WTC11 (cell line): ENCODE results near the gene NPC2. TPM values are rescaled to one million over a fixed set of nuclear protein-coding genes. Genes with fewer than 3 reads are reported as not detected.

ENCODE experiments used
- ATAC-seq: fragments of 200-7000 bp; cut with Tn5 transposase; 2 replicates; pipeline ENCODE4 v1.10.0; 2021; ENCODE audit warnings: mild to moderate bottlenecking, moderate library complexity
- CTCF ChIA-PET: fragments of 300-600 bp; sonication (Branson Sonifier 250); formaldehyde crosslinking; loops from one replicate; lab custom pipeline; 2021; ENCODE audit warnings: antibody characterized with exemption; lab: Charles Lee
- POLR2A ChIA-PET: fragments of 350-600 bp; sonication (Branson Sonifier 250); formaldehyde crosslinking; loops from one replicate; lab custom pipeline; 2021; ENCODE audit warnings: antibody characterized with exemption; lab: Charles Lee
- DNase-seq: peaks from one replicate; pipeline ENCODE4 v3.0.0; 2021; ENCODE audit warnings: low spot score
- H3K27ac Mint-ChIP-seq: 2 replicates; pipeline ENCODE4 v1.8.0; 2021; ENCODE audit warnings: mixed read lengths
- H3K27me3 Mint-ChIP-seq: 2 replicates; pipeline ENCODE4 v1.8.0; 2021; ENCODE audit warnings: low read depth, mild to moderate bottlenecking, moderate library complexity, mixed read lengths
- H3K36me3 Mint-ChIP-seq: 2 replicates; pipeline ENCODE4 v1.8.0; 2021; ENCODE audit warnings: mixed read lengths
- H3K4me1 Mint-ChIP-seq: 2 replicates; pipeline ENCODE4 v1.8.0; 2022; ENCODE audit warnings: mixed read lengths
- H3K4me3 Mint-ChIP-seq: 2 replicates; pipeline ENCODE4 v1.8.0; 2021; ENCODE audit warnings: mild to moderate bottlenecking, moderate library complexity, mixed read lengths
- H3K9me3 Mint-ChIP-seq: 2 replicates; pipeline ENCODE4 v1.8.0; 2021; ENCODE audit warnings: mixed read lengths
- GABPB1 ChIP-seq: sonication (generic); formaldehyde crosslinking; IDR thresholded peaks from 2 replicates; pipeline ENCODE4 v1.8.1; 2023; ENCODE audit warnings: mild to moderate bottlenecking, missing genetic modification reagents
- HMGXB4 ChIP-seq: sonication (generic); formaldehyde crosslinking; IDR thresholded peaks from 2 replicates; pipeline ENCODE4 v1.8.1; 2023; ENCODE audit warnings: mild to moderate bottlenecking, moderate library complexity, missing genetic modification reagents
- JUN ChIP-seq: sonication (generic); formaldehyde crosslinking; IDR thresholded peaks from 2 replicates; pipeline ENCODE4 v1.8.0; 2023; ENCODE audit warnings: mild to moderate bottlenecking, missing genetic modification reagents
- MXD4 ChIP-seq: fragments of 250-450 bp; sonication (Bioruptor Pico); IDR thresholded peaks from 2 replicates; pipeline ENCODE4 v1.8.0; 2021; ENCODE audit warnings: mild to moderate bottlenecking, moderate library complexity, borderline replicate concordance
- NFATC4 ChIP-seq: fragments of 250-450 bp; sonication (Bioruptor Pico); IDR thresholded peaks from 2 replicates; pipeline ENCODE4 v1.9.0; 2021; ENCODE audit warnings: mild to moderate bottlenecking
- TEAD4 ChIP-seq: sonication (generic); formaldehyde crosslinking; IDR thresholded peaks from 2 replicates; pipeline ENCODE4 v1.8.0; 2022; ENCODE audit warnings: mild to moderate bottlenecking, missing genetic modification reagents
- ZBTB21 ChIP-seq: sonication (generic); formaldehyde crosslinking; IDR thresholded peaks from 2 replicates; pipeline ENCODE4 v1.8.1; 2023; ENCODE audit warnings: mild to moderate bottlenecking, missing genetic modification reagents, borderline replicate concordance
- ZNF263 ChIP-seq: sonication (generic); formaldehyde crosslinking; IDR thresholded peaks from 2 replicates; pipeline ENCODE4 v1.8.1; 2022; ENCODE audit warnings: low read depth, mild to moderate bottlenecking, moderate library complexity, missing genetic modification reagents
- ZNF281 ChIP-seq: sonication (generic); formaldehyde crosslinking; IDR thresholded peaks from 2 replicates; pipeline ENCODE4 v1.8.0; 2023; ENCODE audit warnings: mild to moderate bottlenecking, missing genetic modification reagents
- ZNF423 ChIP-seq: fragments of 250-450 bp; sonication (Bioruptor Pico); IDR thresholded peaks from 2 replicates; pipeline ENCODE4 v2.1.2; 2022; ENCODE audit warnings: mild to moderate bottlenecking, moderate library complexity
- total RNA-seq: library from RNA; stranded (reverse); gene quantifications from 3 replicates; pipeline ENCODE4 v1.2.3, GENCODE V29; 2021
- TF ChIP-seq, protein P1 (sequence below): sonication (generic); formaldehyde crosslinking; conservative IDR thresholded peaks from 2 replicates; pipeline ENCODE4 v1.8.1; 2022; ENCODE audit warnings: mild to moderate bottlenecking, missing genetic modification reagents
- TF ChIP-seq, protein P2 (sequence below): sonication (generic); formaldehyde crosslinking; IDR thresholded peaks from 2 replicates; pipeline ENCODE4 v1.8.1; 2023; ENCODE audit warnings: mild to moderate bottlenecking, missing genetic modification reagents, borderline replicate concordance
- TF ChIP-seq, protein P3 (sequence below): fragments of 200-600 bp; IDR thresholded peaks from 2 replicates; pipeline ENCODE4 v1.8.0; 2022; ENCODE audit warnings: antibody characterized with exemption
- TF ChIP-seq, protein P4 (sequence below): fragments of 250-450 bp; sonication (Bioruptor Pico); IDR thresholded peaks from 2 replicates; pipeline ENCODE4 v1.9.0; 2021; ENCODE audit warnings: mild to moderate bottlenecking, borderline replicate concordance

NPC2 gene
- total RNA-seq, 1 experiment from 2014 or later = 139 TPM

DNA sequence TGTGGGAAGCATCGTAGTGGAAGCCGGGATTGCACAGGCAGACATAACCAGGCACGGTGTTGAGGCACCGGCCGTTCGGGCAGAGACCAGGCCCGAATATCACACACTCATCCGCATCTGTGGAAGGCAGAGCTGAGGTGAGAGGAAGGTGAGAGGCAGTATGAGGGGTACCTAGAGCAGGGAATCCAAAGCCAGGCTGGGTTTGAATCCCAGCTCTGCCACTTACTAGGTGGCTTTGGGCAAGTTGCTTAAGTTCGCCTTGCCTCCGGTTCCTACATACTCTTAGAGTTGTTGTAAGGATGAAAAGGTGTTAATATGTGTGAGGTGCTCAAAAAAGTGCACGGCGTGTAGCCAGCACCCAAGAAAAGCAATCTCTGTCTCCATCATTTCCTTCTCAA is 10.8 kb upstream of the NPC2 start (continued):
- TF ChIP-seq, protein P1, sequence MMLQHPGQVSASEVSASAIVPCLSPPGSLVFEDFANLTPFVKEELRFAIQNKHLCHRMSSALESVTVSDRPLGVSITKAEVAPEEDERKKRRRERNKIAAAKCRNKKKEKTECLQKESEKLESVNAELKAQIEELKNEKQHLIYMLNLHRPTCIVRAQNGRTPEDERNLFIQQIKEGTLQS = no peak
- TF ChIP-seq ZBTB21 (CRISPR knock-in tag) = no peak
- no peak for TF ChIP-seq JUN (CRISPR knock-in tag)
- TF ChIP-seq ZNF263 (CRISPR knock-in tag) = no peak
- TF ChIP-seq GABPB1 = no peak
- TF ChIP-seq, protein P2, sequence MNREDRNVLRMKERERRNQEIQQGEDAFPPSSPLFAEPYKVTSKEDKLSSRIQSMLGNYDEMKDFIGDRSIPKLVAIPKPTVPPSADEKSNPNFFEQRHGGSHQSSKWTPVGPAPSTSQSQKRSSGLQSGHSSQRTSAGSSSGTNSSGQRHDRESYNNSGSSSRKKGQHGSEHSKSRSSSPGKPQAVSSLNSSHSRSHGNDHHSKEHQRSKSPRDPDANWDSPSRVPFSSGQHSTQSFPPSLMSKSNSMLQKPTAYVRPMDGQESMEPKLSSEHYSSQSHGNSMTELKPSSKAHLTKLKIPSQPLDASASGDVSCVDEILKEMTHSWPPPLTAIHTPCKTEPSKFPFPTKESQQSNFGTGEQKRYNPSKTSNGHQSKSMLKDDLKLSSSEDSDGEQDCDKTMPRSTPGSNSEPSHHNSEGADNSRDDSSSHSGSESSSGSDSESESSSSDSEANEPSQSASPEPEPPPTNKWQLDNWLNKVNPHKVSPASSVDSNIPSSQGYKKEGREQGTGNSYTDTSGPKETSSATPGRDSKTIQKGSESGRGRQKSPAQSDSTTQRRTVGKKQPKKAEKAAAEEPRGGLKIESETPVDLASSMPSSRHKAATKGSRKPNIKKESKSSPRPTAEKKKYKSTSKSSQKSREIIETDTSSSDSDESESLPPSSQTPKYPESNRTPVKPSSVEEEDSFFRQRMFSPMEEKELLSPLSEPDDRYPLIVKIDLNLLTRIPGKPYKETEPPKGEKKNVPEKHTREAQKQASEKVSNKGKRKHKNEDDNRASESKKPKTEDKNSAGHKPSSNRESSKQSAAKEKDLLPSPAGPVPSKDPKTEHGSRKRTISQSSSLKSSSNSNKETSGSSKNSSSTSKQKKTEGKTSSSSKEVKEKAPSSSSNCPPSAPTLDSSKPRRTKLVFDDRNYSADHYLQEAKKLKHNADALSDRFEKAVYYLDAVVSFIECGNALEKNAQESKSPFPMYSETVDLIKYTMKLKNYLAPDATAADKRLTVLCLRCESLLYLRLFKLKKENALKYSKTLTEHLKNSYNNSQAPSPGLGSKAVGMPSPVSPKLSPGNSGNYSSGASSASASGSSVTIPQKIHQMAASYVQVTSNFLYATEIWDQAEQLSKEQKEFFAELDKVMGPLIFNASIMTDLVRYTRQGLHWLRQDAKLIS = no peak
- no peak for TF ChIP-seq MXD4 (CRISPR knock-in tag)

GRCh38 chr14:74503291-74503937 is 10.3 kb upstream of the NPC2 start:
- Mint-ChIP-seq H3K4me3 (no peak overlapping the region), H3K4me1 (peaks cover 36% of the 10 kb centered on the region), H3K9me3 (no peaks in the 10 kb centered on the region), H3K36me3 (no peaks in the 10 kb centered on the region), H3K27ac (no peak overlapping the region), H3K27me3 (no peaks in the 10 kb centered on the region)
- DNase-seq = no peak
- TF ChIP-seq HMGXB4 (CRISPR knock-in tag) = no peak
- no peak for TF ChIP-seq TEAD4
- TF ChIP-seq NFATC4 (CRISPR knock-in tag) = no peak
- CTCF ChIA-PET = interaction anchor here (1.2 to 3.8 kb wide), 7 partner anchors 8 to 299 kb away, joined by 3 to 27 read pairs (median 7); partner anchors contain the start of genes ISCA2 and NPC2
- POLR2A ChIA-PET = no interaction called here
- ATAC-seq = no peak

GRCh38 chr14:74502236-74503019 is 9.3 kb upstream of the NPC2 start:
- peaks cover 34% of the 10 kb centered on the region for H3K4me1 Mint-ChIP-seq
- no peaks in the 10 kb centered on the region for H3K9me3 Mint-ChIP-seq
- ChIA-PET POLR2A (interaction anchor here (1.5 kb wide), 1 partner anchor 9 kb away, joined by 6 read pairs; the partner anchor contains the start of genes ISCA2 and NPC2), CTCF (interaction anchor here (0.5 to 4.3 kb wide), 43 partner anchors 9 to 934 kb away, joined by 3 to 58 read pairs (median 4); partner anchors contain the start of genes ISCA2, LTBP2 and NPC2)
- no peak overlapping the region for H3K4me3 Mint-ChIP-seq
- 0 out of 2 replicates have a peak, but pooled peaks cover 3% of the 10 kb centered on the region for H3K36me3 Mint-ChIP-seq
- DNase-seq (peak; percentile 58), ATAC-seq (peak; percentile 43)
- peak overlapping the region; percentile 71; the same call in 1 of the 2 replicates for H3K27ac Mint-ChIP-seq
- TF ChIP-seq ZNF281 (CRISPR knock-in tag) (no peak), ZNF423 (CRISPR knock-in tag) (no peak)
- TF ChIP-seq, protein P3, sequence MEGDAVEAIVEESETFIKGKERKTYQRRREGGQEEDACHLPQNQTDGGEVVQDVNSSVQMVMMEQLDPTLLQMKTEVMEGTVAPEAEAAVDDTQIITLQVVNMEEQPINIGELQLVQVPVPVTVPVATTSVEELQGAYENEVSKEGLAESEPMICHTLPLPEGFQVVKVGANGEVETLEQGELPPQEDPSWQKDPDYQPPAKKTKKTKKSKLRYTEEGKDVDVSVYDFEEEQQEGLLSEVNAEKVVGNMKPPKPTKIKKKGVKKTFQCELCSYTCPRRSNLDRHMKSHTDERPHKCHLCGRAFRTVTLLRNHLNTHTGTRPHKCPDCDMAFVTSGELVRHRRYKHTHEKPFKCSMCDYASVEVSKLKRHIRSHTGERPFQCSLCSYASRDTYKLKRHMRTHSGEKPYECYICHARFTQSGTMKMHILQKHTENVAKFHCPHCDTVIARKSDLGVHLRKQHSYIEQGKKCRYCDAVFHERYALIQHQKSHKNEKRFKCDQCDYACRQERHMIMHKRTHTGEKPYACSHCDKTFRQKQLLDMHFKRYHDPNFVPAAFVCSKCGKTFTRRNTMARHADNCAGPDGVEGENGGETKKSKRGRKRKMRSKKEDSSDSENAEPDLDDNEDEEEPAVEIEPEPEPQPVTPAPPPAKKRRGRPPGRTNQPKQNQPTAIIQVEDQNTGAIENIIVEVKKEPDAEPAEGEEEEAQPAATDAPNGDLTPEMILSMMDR = peak; percentile 31; the same call in 1 of the 2 replicates
- TF ChIP-seq, protein P4, sequence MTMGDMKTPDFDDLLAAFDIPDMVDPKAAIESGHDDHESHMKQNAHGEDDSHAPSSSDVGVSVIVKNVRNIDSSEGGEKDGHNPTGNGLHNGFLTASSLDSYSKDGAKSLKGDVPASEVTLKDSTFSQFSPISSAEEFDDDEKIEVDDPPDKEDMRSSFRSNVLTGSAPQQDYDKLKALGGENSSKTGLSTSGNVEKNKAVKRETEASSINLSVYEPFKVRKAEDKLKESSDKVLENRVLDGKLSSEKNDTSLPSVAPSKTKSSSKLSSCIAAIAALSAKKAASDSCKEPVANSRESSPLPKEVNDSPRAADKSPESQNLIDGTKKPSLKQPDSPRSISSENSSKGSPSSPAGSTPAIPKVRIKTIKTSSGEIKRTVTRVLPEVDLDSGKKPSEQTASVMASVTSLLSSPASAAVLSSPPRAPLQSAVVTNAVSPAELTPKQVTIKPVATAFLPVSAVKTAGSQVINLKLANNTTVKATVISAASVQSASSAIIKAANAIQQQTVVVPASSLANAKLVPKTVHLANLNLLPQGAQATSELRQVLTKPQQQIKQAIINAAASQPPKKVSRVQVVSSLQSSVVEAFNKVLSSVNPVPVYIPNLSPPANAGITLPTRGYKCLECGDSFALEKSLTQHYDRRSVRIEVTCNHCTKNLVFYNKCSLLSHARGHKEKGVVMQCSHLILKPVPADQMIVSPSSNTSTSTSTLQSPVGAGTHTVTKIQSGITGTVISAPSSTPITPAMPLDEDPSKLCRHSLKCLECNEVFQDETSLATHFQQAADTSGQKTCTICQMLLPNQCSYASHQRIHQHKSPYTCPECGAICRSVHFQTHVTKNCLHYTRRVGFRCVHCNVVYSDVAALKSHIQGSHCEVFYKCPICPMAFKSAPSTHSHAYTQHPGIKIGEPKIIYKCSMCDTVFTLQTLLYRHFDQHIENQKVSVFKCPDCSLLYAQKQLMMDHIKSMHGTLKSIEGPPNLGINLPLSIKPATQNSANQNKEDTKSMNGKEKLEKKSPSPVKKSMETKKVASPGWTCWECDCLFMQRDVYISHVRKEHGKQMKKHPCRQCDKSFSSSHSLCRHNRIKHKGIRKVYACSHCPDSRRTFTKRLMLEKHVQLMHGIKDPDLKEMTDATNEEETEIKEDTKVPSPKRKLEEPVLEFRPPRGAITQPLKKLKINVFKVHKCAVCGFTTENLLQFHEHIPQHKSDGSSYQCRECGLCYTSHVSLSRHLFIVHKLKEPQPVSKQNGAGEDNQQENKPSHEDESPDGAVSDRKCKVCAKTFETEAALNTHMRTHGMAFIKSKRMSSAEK (CRISPR knock-in tag) = no peak
- H3K27me3 Mint-ChIP-seq = no peaks in the 10 kb centered on the region
